Skin epidermis (tissue), 12 donors: ENCODE results near the gene SHPK.
A peak's percentile ranks its signal among the peaks of the same experiment; 100 is the strongest.

Experiments
- H3K27ac ChIP-seq, 21 experiments: fragments of 200-600 bp; sonication (generic) in 11 of 21; one replicate each; pipeline ENCODE4 v1.5.0; 2020; ENCODE audit warnings: mild to moderate bottlenecking in 3 of 21, inconsistent platforms in 2 of 21, moderate library complexity in 2 of 21
- H3K4me3 ChIP-seq, 7 experiments: fragments of 200-600 bp; sonication (generic) in 2 of 7; one replicate each; pipeline ENCODE4 v1.5.0; 2020; ENCODE audit warnings: inconsistent platforms in 2 of 7, mild to moderate bottlenecking in 2 of 7, moderate library complexity in 1 of 7

The SHPK gene

DNA sequence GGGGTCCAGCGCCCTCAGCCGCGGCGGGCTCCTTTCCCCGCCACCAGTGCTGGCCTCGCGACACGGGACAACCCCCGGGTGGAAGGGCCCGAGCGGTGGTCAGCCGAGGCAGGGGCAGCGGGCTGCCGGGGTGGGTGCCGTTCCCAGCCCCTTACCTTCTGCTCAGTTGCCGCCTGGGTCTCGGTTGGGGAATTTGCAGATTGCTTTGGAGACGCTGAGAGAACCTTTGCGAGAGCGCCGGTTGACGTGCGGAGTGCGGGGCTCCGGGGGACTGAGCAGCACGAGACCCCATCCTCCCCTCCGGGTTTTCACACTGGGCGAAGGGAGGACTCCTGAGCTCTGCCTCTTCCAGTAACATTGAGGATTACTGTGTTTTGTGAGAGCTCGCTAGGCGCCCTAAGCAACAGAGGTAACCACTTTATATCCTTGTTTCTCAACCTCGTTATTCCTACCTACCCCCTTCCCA, 891 bp upstream of the SHPK start:
- peak overlapping the region; percentile 62 to 95 (median 75) for H3K4me3 ChIP-seq
- peak overlapping the region; percentile 69 to 100 (median 98) for H3K27ac ChIP-seq

GRCh38 chr17:3635474-3636153, 436 bp downstream of the SHPK start:
- peak overlapping the region; percentile 52 to 100 (median 98) for H3K27ac ChIP-seq
- H3K4me3 ChIP-seq = peak overlapping the region; percentile 62 to 95 (median 75)

DNA sequence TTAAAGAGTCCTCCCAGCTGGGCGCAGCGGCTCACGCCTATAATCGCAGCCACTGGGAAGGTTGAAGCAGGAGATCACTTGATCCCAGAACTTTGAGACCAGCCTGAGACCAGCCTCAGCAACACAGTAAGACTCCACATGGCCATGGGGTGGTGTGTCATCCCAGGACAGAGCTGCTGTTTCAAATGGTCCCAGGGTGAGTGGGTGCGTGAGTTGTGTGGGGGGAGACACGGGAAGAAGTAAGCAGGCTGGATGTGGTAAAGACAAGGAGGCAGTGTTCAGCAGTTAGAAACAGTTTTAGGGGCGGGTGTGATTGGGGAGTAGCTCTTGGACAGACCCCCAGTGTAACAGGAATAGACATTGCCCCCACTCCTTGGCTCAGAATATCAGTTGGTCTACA, 3.8 kb downstream of the SHPK start:
- Histone ChIP-seq H3K27ac (no peak overlapping the region), H3K4me3 (no peak overlapping the region)

GRCh38 chr17:3630781-3631180, 5.3 kb downstream of the SHPK start:
- Histone ChIP-seq H3K27ac (no peak overlapping the region), H3K4me3 (no peak overlapping the region)

DNA sequence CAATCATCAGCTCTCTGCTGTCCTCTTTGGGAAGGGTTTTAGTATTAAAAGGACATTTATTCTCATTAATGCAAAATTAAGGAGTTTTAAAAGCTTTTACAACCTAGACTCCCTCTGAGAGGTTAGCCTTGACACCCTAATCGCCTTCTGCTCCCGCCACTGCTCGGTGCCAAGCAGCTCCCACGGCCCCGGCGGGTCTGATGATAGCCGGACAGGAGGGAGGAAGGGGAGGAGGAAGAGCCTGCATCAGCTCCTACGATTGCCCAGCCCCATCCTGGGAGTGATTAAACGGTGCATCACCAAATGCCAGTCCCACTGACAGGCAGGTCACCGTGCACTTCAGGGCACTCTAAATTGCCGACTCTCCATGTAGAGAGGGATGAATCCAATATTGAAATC, 8.3 kb downstream of the SHPK start:
- Histone ChIP-seq H3K27ac (no peak overlapping the region), H3K4me3 (no peak overlapping the region)

- no peak overlapping the region for H3K27ac ChIP-seq
Measured at GRCh38 chr17:3626831-3627768, 8.9 kb downstream of the SHPK start.

GRCh38 chr17:3622977-3623594, 13.0 kb downstream of the SHPK start:
- H3K27ac ChIP-seq = no peak overlapping the region

More at GRCh38 chr17:3626831-3627768, 8.9 kb downstream of the SHPK start:
- H3K4me3 ChIP-seq = no peak overlapping the region

DNA sequence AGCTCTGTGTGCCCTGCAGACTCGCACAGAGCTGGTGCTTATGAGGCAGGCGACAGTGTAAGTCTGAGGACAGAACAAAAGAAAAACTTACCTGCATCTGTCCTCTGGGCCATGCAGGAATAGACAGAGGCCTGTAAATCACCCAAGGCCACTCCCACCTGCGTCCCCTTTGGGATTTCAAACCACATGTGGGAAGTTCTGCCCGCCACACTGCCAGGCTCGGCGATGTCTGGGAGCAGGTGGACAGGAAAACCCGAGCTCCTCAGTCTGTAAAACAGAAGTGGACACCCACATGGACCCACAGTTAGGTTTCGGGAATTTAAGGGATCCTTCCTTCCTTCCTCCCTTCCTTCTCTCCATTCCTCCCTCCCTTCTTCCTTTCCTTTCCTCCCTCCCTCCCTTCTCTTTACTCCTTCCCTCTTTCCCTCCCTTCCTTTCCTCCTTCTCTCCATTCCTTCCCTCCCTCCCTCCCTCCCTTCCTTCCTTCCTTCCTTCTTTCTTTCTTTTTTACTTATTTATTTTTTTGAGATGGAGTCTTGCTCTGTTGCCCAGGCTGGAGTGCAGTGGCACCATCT, 14.8 kb downstream of the SHPK start:
- no peak overlapping the region for H3K27ac ChIP-seq

More at GRCh38 chr17:3622977-3623594, 13.0 kb downstream of the SHPK start:
- H3K4me3 ChIP-seq = no peak overlapping the region

GRCh38 chr17:3615160-3615870, 20.7 kb downstream of the SHPK start:
- H3K4me3 ChIP-seq = no peak overlapping the region
- no peak overlapping the region for H3K27ac ChIP-seq

More for the DNA sequence above, 14.8 kb downstream of the SHPK start:
- H3K4me3 ChIP-seq = no peak overlapping the region

DNA sequence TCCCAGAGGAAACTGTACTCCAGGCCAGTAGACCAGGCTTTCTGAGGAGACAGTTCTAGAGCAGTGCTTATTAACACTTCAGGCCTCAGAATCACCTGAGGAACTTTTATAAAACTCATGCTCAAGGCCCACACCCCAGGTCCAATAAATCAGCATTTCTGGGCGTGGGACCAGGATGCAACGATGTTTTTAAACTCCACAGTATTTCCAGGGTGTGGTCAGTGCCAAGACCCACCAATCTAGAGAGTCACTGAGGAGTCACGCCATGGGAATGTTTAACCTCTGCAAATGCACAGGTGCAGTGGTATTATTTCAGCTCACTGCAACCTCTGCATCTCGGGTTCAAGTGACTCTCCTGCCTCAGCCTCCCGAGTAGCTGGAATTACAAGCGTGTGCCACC, 22.9 kb downstream of the SHPK start:
- Histone ChIP-seq H3K27ac (no peak overlapping the region), H3K4me3 (no peak overlapping the region)

DNA sequence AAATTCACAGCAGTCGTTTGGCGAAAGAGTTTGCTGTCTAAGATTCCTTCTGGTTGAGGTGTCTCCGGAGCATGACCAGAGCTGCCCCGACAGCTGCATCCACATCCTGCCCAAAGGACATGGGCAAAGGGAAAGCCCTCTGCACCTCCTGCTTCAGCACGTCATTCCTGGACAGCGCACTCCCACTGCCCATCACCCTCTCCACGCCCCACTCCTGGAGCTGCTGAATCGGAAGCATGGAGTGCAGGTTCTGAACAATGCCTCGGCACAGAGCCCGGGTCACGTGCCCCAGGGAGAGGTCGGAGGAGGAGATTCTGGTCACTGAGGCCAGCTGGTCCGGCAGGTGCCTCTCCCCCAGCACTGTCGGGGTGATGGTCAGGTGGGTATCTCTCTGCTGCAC, 25.5 kb downstream of the SHPK start:
- no peak overlapping the region for H3K4me3 ChIP-seq
- no peak overlapping the region for H3K27ac ChIP-seq

GRCh38 chr17:3609689-3610088, 26.4 kb downstream of the SHPK start:
- Histone ChIP-seq H3K27ac (no peak overlapping the region), H3K4me3 (no peak overlapping the region)

DNA sequence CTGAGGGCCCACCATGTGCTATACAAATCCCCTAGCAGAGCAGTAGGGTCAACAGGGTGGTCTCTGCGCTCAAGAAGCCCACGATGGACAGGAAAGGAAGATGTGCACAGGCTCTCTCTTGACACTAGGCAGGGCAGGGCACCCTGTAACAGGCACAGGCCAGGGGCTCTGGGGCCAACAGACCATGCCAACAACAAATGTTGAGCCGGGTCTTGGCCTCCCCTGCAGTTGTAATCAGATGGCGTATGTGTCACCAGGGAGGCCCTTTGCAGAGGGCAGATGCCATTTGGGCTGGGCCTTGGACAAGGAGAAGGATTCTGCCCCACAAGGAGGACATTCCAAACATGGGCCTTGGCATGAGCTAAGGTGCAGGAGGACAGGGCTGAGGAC, 32.2 kb downstream of the SHPK start:
- H3K4me3 ChIP-seq = no peak overlapping the region
- H3K27ac ChIP-seq = peak overlapping the region in 3 of 21 experiments; percentile 2 to 58 (median 7)

GRCh38 chr17:3603119-3603869, 32.8 kb downstream of the SHPK start:
- no peak overlapping the region for H3K4me3 ChIP-seq
- peak overlapping the region in 5 of 21 experiments; percentile 2 to 58 (median 23) for H3K27ac ChIP-seq

DNA sequence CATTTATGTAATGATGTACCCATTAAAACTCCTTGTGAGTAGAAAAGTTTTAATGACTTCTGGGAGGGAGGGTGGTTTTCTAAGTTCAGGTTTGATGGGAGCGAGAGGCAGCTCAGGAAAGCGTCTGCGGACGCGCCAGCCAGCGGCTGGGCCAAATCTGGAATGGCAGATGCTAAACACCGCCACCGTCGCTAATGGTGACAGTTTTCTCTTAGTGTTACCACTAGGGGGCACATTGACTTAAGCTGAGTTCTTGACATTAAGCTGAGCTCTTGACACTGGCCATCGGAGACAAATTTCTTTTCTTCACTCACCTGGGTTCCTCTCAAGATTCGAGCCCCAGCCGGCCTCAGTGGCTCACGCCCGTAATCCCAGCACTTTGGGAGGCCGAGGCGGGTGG, 33.6 kb downstream of the SHPK start:
- Histone ChIP-seq H3K27ac (no peak overlapping the region), H3K4me3 (no peak overlapping the region)

DNA sequence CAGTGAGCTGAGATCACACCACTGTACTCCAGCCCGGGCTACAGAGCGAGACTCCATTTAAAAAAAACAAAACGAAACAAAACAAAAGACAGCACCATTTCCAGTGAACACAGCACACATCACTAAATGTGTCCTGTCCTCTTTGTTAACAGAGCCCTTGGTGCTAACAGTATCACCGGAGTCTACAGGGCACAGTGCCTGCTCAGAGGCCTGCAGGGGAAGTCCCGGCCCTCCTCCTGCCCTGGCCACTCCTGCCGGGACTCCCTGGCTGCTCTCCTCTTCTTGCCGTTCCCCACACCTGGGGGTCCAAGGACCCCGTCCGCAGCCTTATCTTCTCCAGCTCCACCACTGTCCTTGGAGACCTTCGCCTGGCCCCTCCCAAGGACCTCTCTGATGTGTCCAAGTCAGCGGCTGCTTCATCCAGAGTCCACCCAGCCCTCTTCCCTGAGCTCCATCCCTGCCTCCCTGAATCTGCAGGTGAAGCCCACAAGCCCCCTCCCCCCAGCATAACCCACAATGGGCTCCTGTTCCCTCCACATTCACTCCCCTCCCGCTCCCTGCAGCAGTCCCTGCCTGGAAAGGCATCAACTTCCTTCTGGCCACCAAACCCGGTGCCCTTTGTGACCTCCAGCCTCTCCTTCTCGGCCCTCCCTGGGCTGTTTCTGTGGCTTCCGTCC, 35.4 kb downstream of the SHPK start:
- no peak overlapping the region for H3K27ac ChIP-seq
- no peak overlapping the region for H3K4me3 ChIP-seq

DNA sequence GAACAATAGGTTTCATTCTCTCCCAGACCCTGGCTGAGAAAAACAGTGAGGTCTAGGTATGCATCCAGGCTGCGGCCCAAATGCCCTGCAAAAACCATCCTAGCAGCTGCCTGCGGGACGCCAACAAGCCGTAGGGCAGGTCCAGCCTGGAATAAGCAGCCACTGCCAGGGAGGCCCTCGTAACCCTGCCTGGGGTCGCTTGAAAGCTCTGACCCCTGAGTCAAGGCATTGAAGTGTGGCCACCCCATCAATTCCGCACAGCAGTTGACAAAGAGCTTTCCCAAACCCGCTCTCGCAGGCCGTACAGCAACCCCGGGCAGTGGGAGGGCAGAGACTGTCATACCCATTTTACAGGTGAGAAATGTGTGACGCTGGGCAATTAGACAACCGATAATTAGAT, 38.0 kb downstream of the SHPK start:
- H3K4me3 ChIP-seq = no peak overlapping the region
- no peak overlapping the region for H3K27ac ChIP-seq

DNA sequence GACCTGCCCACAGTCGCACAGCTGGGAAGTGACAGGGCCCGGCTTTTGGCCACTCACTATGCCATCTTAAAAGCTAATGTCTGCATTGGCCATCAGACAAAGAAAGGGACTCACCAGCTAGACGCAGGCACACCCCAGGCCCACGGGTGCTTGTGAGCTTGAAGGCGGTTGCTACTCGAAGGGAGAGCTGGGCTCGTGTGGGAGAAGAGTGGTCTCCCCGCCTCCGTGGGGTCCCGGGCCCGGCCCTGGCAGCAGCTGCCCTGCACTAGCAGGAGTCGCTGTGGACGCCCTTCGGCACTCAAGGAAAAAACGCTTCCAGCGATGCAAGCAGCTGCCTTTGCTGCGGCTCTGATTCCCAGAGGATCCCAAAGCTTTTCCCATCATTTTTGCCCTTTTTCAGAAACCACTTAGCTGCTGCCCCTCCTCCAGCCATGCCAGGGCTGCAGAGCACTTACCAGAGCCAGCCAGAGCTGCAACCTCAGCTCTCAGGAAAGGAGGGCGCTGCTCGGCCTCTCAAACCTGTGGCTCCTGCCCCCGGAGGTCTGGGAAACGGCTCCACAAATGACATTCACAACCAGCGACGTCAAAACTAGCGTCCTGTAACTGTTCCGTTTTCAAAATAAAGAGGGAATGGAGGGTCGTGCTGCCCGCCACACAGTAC, 39.1 kb downstream of the SHPK start:
- Histone ChIP-seq H3K27ac (no peak overlapping the region), H3K4me3 (no peak overlapping the region)
